HepG2 (cell line): ENCODE results near the gene DROSHA. TPM values are rescaled to one million over a fixed set of nuclear protein-coding genes. Genes with fewer than 3 reads are reported as not detected.

ENCODE experiments used
- ATAC-seq: fragments of 200-7000 bp; cut with Tn5 transposase; 3 replicates; pipeline ENCODE4 v1.9.1; 2020; ENCODE audit warnings: mild to moderate bottlenecking, moderate library complexity
- BruUV-seq: library from RNA; stranded (reverse); fragments of 400-500 nt; replicated peaks from 2 replicates; lab custom pipeline; 2021; lab: Mats Ljungman, UMichigan
- CTCF ChIA-PET: fragments of 300-600 bp; formaldehyde crosslinking; extraction: SDS; loops from one replicate; lab custom pipeline; 2021; ENCODE audit warnings: low total read pairs, inconsistent platforms, low intra/inter-chr PET ratio; lab: Yijun Ruan, JAX
- POLR2A ChIA-PET: fragments of 350-600 bp; sonication (Branson Sonifier 250); formaldehyde crosslinking; loops from one replicate; lab custom pipeline; 2020; ENCODE audit warnings: antibody characterized with exemption, inconsistent platforms; lab: Yijun Ruan, JAX
- DNase-seq: peaks from one replicate; pipeline ENCODE4 v3.0.0-alpha.2; 2015; ENCODE audit warnings: low spot score
- FAIRE-seq: peaks from 3 replicates; lab custom pipeline; 2011; peaks lifted over from hg19 to GRCh38; lab: Jason Lieb, UNC
- H2AFZ ChIP-seq: one replicate; pipeline ENCODE4 v1.6.1; 2011; ENCODE audit warnings: low read length, inconsistent platforms
- H3K27ac ChIP-seq: fragments of 300-600 bp; 3 replicates; pipeline ENCODE4 v1.8.0; 2011; ENCODE audit warnings: mixed run types, mild to moderate bottlenecking, mixed read lengths, low read length, inconsistent platforms; ENCODE audit not compliant: insufficient read depth; ENCODE audit errors: extremely low read length
- H3K27me3 ChIP-seq, 2 experiments: fragments of 200-600 bp in 1 of 2; 2 replicates in 1 of 2; 3 replicates in 1 of 2; pipeline versions ENCODE4 v1.6.0 to v1.8.0; 2011; ENCODE audit warnings: low read length in 2 of 2, mild to moderate bottlenecking in 2 of 2, moderate library complexity in 2 of 2, inconsistent platforms in 1 of 2; ENCODE audit not compliant: insufficient read depth in 2 of 2, control insufficient read depth in 1 of 2
- H3K36me3 ChIP-seq, 2 experiments: fragments of 200-600 bp in 1 of 2; replicated peaks in 1 of 2; 2 replicates in 1 of 2; 3 replicates in 1 of 2; pipeline versions ENCODE4 v1.5.1 to v1.8.0; 2011; ENCODE audit warnings: low read length in 2 of 2, inconsistent platforms in 1 of 2; ENCODE audit not compliant: insufficient read depth in 2 of 2, control insufficient read depth in 1 of 2
- H3K4me1 ChIP-seq: 2 replicates; pipeline ENCODE4 v1.5.1; 2012; ENCODE audit warnings: low read length, inconsistent platforms; ENCODE audit not compliant: insufficient read depth
- H3K4me2 ChIP-seq: 2 replicates; pipeline ENCODE4 v1.6.0; 2011; ENCODE audit warnings: low read depth, low read length, inconsistent platforms
- H3K4me3 ChIP-seq, 3 experiments: fragments of 200-600 bp in 1 of 3; sonication (generic), shearing (Covaris generic) in 1 of 3; replicated peaks in 1 of 3; 2 replicates each; pipeline ENCODE4 v1.5.1; 2011 to 2016; ENCODE audit warnings: low read length in 3 of 3, inconsistent platforms in 2 of 3, low read depth in 2 of 3, mild to moderate bottlenecking in 2 of 3, control low read depth in 1 of 3, mixed read lengths in 1 of 3; ENCODE audit not compliant: insufficient read depth in 1 of 3
- H3K79me2 ChIP-seq: one replicate; pipeline ENCODE4 v1.6.1; 2011; ENCODE audit warnings: low read length, inconsistent platforms; ENCODE audit not compliant: insufficient read depth
- H3K9ac ChIP-seq: 2 replicates; pipeline ENCODE4 v1.6.0; 2011; ENCODE audit warnings: mild to moderate bottlenecking, low read depth, low read length, inconsistent platforms; ENCODE audit not compliant: insufficient read depth
- H3K9me3 ChIP-seq: 2 replicates; pipeline ENCODE4 v1.5.1; 2012; ENCODE audit warnings: mild to moderate bottlenecking, low read length
- H4K20me1 ChIP-seq: 2 replicates; pipeline ENCODE4 v1.6.0; 2011; ENCODE audit warnings: inconsistent platforms, mild to moderate bottlenecking, low read length, moderate library complexity; ENCODE audit not compliant: insufficient read depth
- AKNA ChIP-seq: sonication (generic); formaldehyde crosslinking; IDR thresholded peaks from 2 replicates; pipeline ENCODE4 v1.4.0; 2020; ENCODE audit warnings: missing genetic modification reagents, borderline replicate concordance
- CC2D1A ChIP-seq: sonication (generic); formaldehyde crosslinking; IDR thresholded peaks from 2 replicates; pipeline ENCODE4 v1.8.1; 2023; ENCODE audit warnings: mild to moderate bottlenecking, missing genetic modification reagents
- DBP ChIP-seq: sonication (generic); formaldehyde crosslinking; IDR thresholded peaks from 2 replicates; pipeline ENCODE4 v1.4.0; 2020; ENCODE audit warnings: missing genetic modification reagents; ENCODE audit errors: not compliant biosample characterization
- FOXA3 ChIP-seq: IDR thresholded peaks from 2 replicates; pipeline ENCODE4 v1.6.1; 2016; ENCODE audit warnings: missing genetic modification reagents, missing compliant biosample characterization
- HES4 ChIP-seq: sonication (generic); formaldehyde crosslinking; IDR thresholded peaks from 2 replicates; pipeline ENCODE4 v1.9.0; 2021; ENCODE audit warnings: mild to moderate bottlenecking, missing genetic modification reagents, borderline replicate concordance
- ISL2 ChIP-seq: sonication (generic); formaldehyde crosslinking; IDR thresholded peaks from 2 replicates; pipeline ENCODE4 v1.5.0; 2020; ENCODE audit warnings: missing genetic modification reagents
- KDM4B ChIP-seq: sonication (generic); formaldehyde crosslinking; IDR thresholded peaks from 2 replicates; pipeline ENCODE4 v1.4.0; 2020; ENCODE audit warnings: missing genetic modification reagents
- MLLT10 ChIP-seq: sonication (generic); formaldehyde crosslinking; IDR thresholded peaks from 2 replicates; pipeline ENCODE4 v1.4.0; 2020; ENCODE audit warnings: missing genetic modification reagents
- PHB2 ChIP-seq: fragments of 450-650 bp; IDR thresholded peaks from 2 replicates; pipeline ENCODE4 v1.6.1; 2018; ENCODE audit not compliant: partially characterized antibody
- SP1 ChIP-seq, 2 experiments: fragments of 450-650 bp in 1 of 2; sonication (generic) in 1 of 2; formaldehyde crosslinking in 1 of 2; IDR thresholded peaks; 2 replicates each; pipeline versions ENCODE4 v1.4.0 to v1.6.1; 2016 to 2020; ENCODE audit warnings: missing genetic modification reagents in 1 of 2
- TP53 ChIP-seq: sonication (generic); formaldehyde crosslinking; conservative IDR thresholded peaks from 2 replicates; pipeline ENCODE4 v1.4.0; 2020; ENCODE audit warnings: missing genetic modification reagents
- YEATS2 ChIP-seq: sonication (generic); formaldehyde crosslinking; IDR thresholded peaks from 2 replicates; pipeline ENCODE4 v1.4.0; 2020; ENCODE audit warnings: missing genetic modification reagents, borderline replicate concordance
- ZMYM4 ChIP-seq: sonication (generic); formaldehyde crosslinking; IDR thresholded peaks from 2 replicates; pipeline ENCODE4 v1.8.1; 2023; ENCODE audit warnings: mild to moderate bottlenecking, missing genetic modification reagents
- ZNF343 ChIP-seq: sonication (generic); formaldehyde crosslinking; IDR thresholded peaks from 2 replicates; pipeline ENCODE4 v1.4.0; 2020; ENCODE audit warnings: mild to moderate bottlenecking, missing genetic modification reagents
- ZNF543 ChIP-seq: sonication (generic); formaldehyde crosslinking; IDR thresholded peaks from 2 replicates; pipeline ENCODE4 v1.4.0; 2020; ENCODE audit warnings: mild to moderate bottlenecking, missing genetic modification reagents
- ZNF549 ChIP-seq: sonication (generic); formaldehyde crosslinking; IDR thresholded peaks from 2 replicates; pipeline ENCODE4 v1.5.0; 2020; ENCODE audit warnings: missing genetic modification reagents
- WGBS: methylation state at CpG from one replicate; pipeline ENCODE4 v1.1.6; 2017; ENCODE audit warnings: low lambda C conversion rate; 5-methylcytosine and 5-hydroxymethylcytosine counted together
- in situ Hi-C: cut with HindIII; loops from 2 replicates; pipeline ENCODE4 v1.10.0; 2017; ENCODE audit warnings: low pct_unique_long_range_greater_than_20kb; ENCODE audit not compliant: extremely low pct_ligation_motif_present
- intact Hi-C: fragments of 100-400 bp; cut with micrococcal nuclease; formaldehyde crosslinking; loops from one replicate; pipeline ENCODE4 v1.10.0; 2022; ENCODE audit not compliant: unreplicated experiment
- polyA plus RNA-seq, 8 experiments: library from polyadenylated mRNA; depleted of rRNA in 3 of 8; stranded (reverse) in 7 of 8; unstranded in 1 of 8; fragments of >200 nt; fragmentation: Illumina TruSeq in 4 of 8; extraction: Trizol in 4 of 8; gene quantifications; 2 replicates each; pipeline versions ENCODE4 v1.2.1 to v1.2.3, GENCODE V29; 2011 to 2016; ENCODE audit warnings: low read depth in 4 of 8, missing spikeins in 1 of 8, mixed read lengths in 1 of 8; ENCODE audit not compliant: insufficient read depth in 1 of 8
- total RNA-seq, 5 experiments: library from RNA; depleted of rRNA; stranded (reverse); fragments of >200 nt; fragmentation: Illumina TruSeq; extraction: Trizol; gene quantifications; 2 replicates each; pipeline ENCODE4 v1.2.3, GENCODE V29; 2016; ENCODE audit warnings: low read depth in 1 of 5

DROSHA gene
- total and polyA plus RNA-seq, 2 of the 13 experiments (the other 11 are each of a cell fraction or from before 2014, with no cell fraction given) = 22.3 to 29.4 TPM

- no peak overlapping the region for H3K4me3 ChIP-seq
- no peak for FAIRE-seq
- POLR2A ChIA-PET = no interaction called here
- H3K9ac ChIP-seq = no peak overlapping the region
- no peak overlapping the region for H2AFZ ChIP-seq
- no peaks in the 10 kb centered on the region for H4K20me1 ChIP-seq
- BruUV-seq = no TSS peak
- no peak overlapping the region for H3K27ac ChIP-seq
- in situ Hi-C loops = no loop called here
- TF ChIP-seq PHB2 = no peak
- TF ChIP-seq KDM4B = no peak
- TF ChIP-seq TP53 (CRISPR knock-in tag) = no peak
- no peak for TF ChIP-seq MLLT10 (CRISPR knock-in tag)
- TF ChIP-seq AKNA (CRISPR knock-in tag) = no peak
- TF ChIP-seq ZNF343 (CRISPR knock-in tag) = no peak
- no peak for TF ChIP-seq ZNF543 (CRISPR knock-in tag)
- TF ChIP-seq DBP (CRISPR knock-in tag) = no peak
- no peak for TF ChIP-seq ZMYM4
- no peak for TF ChIP-seq CC2D1A (CRISPR knock-in tag)
- TF ChIP-seq SP1 (IDR thresholded peaks at IDR 0.05) = no peak
- no peak for TF ChIP-seq SP1 (CRISPR knock-in tag; IDR thresholded peaks at IDR 0.05)
- no peak for TF ChIP-seq ZNF549
- TF ChIP-seq ISL2 (CRISPR knock-in tag) = no peak
- TF ChIP-seq FOXA3 (CRISPR knock-in tag) = no peak
- no peak for TF ChIP-seq HES4 (CRISPR knock-in tag)
- no peak for TF ChIP-seq YEATS2 (CRISPR knock-in tag)
- no peaks in the 10 kb centered on the region for H3K9me3 ChIP-seq
- intact Hi-C loops = no loop called here
- WGBS = 96% methylated on average over 4 of the region's 4 CpGs
- DNase-seq = no peak
- no peaks in the 10 kb centered on the region for H3K4me1 ChIP-seq
- no peaks in the 10 kb centered on the region for H3K27me3 ChIP-seq
- CTCF ChIA-PET = no interaction called here
- H3K4me2 ChIP-seq = no peak overlapping the region
- peaks cover 0 to 53% of the 10 kb centered on the region in 2 experiments; a peak in 4 of 5 replicates for H3K36me3 ChIP-seq
- no peak for ATAC-seq
- H3K79me2 ChIP-seq = no peaks in the 10 kb centered on the region
Observed at GRCh38 chr5:31435730-31436129, 96.2 kb downstream of the DROSHA start.
